ENCODE data around the gene AMZ1.
"Not testable (repeated sequence)": the region's sequence is repeated elsewhere in the genome, so short reads cannot be mapped to it uniquely, and the experiment has no call there.

The AMZ1 gene

GRCh38 chr7:2737771-2738540 is 50.0 kb downstream of the AMZ1 start:
- H3K4me3 ChIP-seq (ENCODE audit: low read depth, low read length) = no peak overlapping the region
- no peak for DNase-seq (ENCODE audit: low read depth)
- no peak for TF ChIP-seq CTCF (IDR thresholded peaks at IDR 0.05; ENCODE audit: insufficient read depth, low read depth, low read length, missing control alignments)

GRCh38 chr7:2738766-2739549 is 51.0 kb downstream of the AMZ1 start:
- no peak for DNase-seq (ENCODE audit: low read depth)
- no peak overlapping the region for H3K4me3 ChIP-seq (ENCODE audit: low read depth, low read length)
- TF ChIP-seq CTCF (IDR thresholded peaks at IDR 0.05; ENCODE audit: insufficient read depth, low read depth, low read length, missing control alignments) = no peak

- DNase-seq (ENCODE audit: low read depth); H3K4me3 ChIP-seq (ENCODE audit: low read depth, low read length): not testable (repeated sequence)
Observed at GRCh38 chr7:2743523-2744185, 55.7 kb downstream of the AMZ1 start.

GRCh38 chr7:2748684-2749083 is 60.7 kb downstream of the AMZ1 start:
- DNase-seq (ENCODE audit: low read depth); H3K4me3 ChIP-seq (ENCODE audit: low read depth, low read length): not testable (repeated sequence)

GRCh38 chr7:2750004-2750407 is 62.0 kb downstream of the AMZ1 start:
- no peak overlapping the region for H3K4me3 ChIP-seq (ENCODE audit: low read depth, low read length)
- DNase-seq (ENCODE audit: low read depth) = no peak
- no peak for TF ChIP-seq CTCF (IDR thresholded peaks at IDR 0.05; ENCODE audit: insufficient read depth, low read depth, low read length, missing control alignments)

GRCh38 chr7:2751086-2751485 is 63.1 kb downstream of the AMZ1 start:
- H3K4me3 ChIP-seq (ENCODE audit: low read depth, low read length) = no peak overlapping the region
- TF ChIP-seq CTCF (IDR thresholded peaks at IDR 0.05; ENCODE audit: insufficient read depth, low read depth, low read length, missing control alignments) = no peak
- peak; percentile 26 for DNase-seq (ENCODE audit: low read depth)

- DNase-seq (ENCODE audit: low read depth) = no peak
- no peak for TF ChIP-seq CTCF (IDR thresholded peaks at IDR 0.05; ENCODE audit: insufficient read depth, low read depth, low read length, missing control alignments)
- H3K4me3 ChIP-seq (ENCODE audit: low read depth, low read length) = no peak overlapping the region
Observed at GRCh38 chr7:2753148-2753547, 65.1 kb downstream of the AMZ1 start.

Data from GM12865 (cell line).